Measurements from ENCODE around the gene DPH7. TPM values are rescaled to one million over a fixed set of nuclear protein-coding genes. Genes with fewer than 3 reads are reported as not detected.

Gene DPH7
- total RNA-seq: 28.9 and 31.1 TPM in 2 replicates

GRCh38 chr9:137578518-137579258 lies at the start of gene DPH7:
Gene DPH7 (minus strand): TSS chr9:137578925. CDS start chr9:137578777, 148 bp downstream.

GRCh38 chr9:137618105-137619067 lies 39.7 kb upstream of the DPH7 start, which contains the start of gene EHMT1:
Gene EHMT1 (plus strand): TSS chr9:137619005. CDS start chr9:137619029, 24 bp downstream.

GRCh38 chr9:137605121-137606004 lies 26.6 kb upstream of the DPH7 start, which contains the start of gene ARRDC1:
Gene ARRDC1 (plus strand): TSS chr9:137605686. CDS start chr9:137605718, 32 bp downstream.

GRCh38 chr9:137590469-137591383 lies 12.0 kb upstream of the DPH7 start, which contains the start of gene ZMYND19:
Gene ZMYND19 (minus strand): TSS chr9:137590512. CDS start chr9:137590263, 249 bp downstream.

GRCh38 chr9:137551264-137552021 lies 27.3 kb downstream of the DPH7 start, which contains the start of gene MRPL41:
Gene MRPL41 (plus strand): TSS chr9:137551879. CDS start chr9:137552082, 203 bp downstream.

GRCh38 chr9:137550231-137550621 lies 28.5 kb downstream of the DPH7 start, which contains the start of gene PNPLA7:
Gene PNPLA7 (minus strand): TSS chr9:137550402. CDS start chr9:137550197, 205 bp downstream.

Other genes with a start within 250 kb of the DPH7 start
- 5.4 and 22.3 TPM in 2 replicates for gene EXD3, start 155.8 kb downstream of the DPH7 start, total RNA-seq
- 0.33 and 2.3 TPM in 2 replicates for gene NOXA1, start 155.5 kb downstream of the DPH7 start, total RNA-seq
- 0.38 TPM in 1 of 2 replicates, not detected in the other for gene ENTPD8, start 137.6 kb downstream of the DPH7 start, total RNA-seq
- gene NSMF, start 119.6 kb downstream of the DPH7 start, total RNA-seq: 41.9 and 92.3 TPM in 2 replicates
- gene PNPLA7, start 28.5 kb downstream of the DPH7 start, total RNA-seq: 0.16 and 2.3 TPM in 2 replicates
- 74.4 and 98.6 TPM in 2 replicates for gene MRPL41, start 27.0 kb downstream of the DPH7 start, total RNA-seq
- 16.5 and 30.6 TPM in 2 replicates for gene ZMYND19, start 11.6 kb upstream of the DPH7 start, total RNA-seq
- 42.5 and 59.8 TPM in 2 replicates for gene ARRDC1, start 26.8 kb upstream of the DPH7 start, total RNA-seq
- gene EHMT1, start 40.1 kb upstream of the DPH7 start, total RNA-seq: 60.5 and 64.4 TPM in 2 replicates

Data from mesangial cell (primary cell).